Small intestine (tissue), 7 donors: Measurements from ENCODE around the gene FCGR3A. TPM values are rescaled to one million over a fixed set of nuclear protein-coding genes. Genes with fewer than 3 reads are reported as not detected.
"Not testable (repeated sequence)": the region's sequence is repeated elsewhere in the genome, so short reads cannot be mapped to it uniquely, and the experiment has no call there.

Experiments
- DNase-seq, 2 donors: peaks; one replicate each; pipeline versions ENCODE4 v3.0.0 to v3.0.0-alpha.2; 2013
- FAIRE-seq: peaks from 2 replicates; lab custom pipeline; 2012; peaks lifted over from hg19 to GRCh38; lab: Jason Lieb, UNC
- H3K27ac ChIP-seq, 3 donors: one replicate each; pipeline ENCODE4 v1.5.1; 2013; ENCODE audit warnings: low read length in 2 of 3, mild to moderate bottlenecking in 2 of 3, control low read depth in 1 of 3, inconsistent platforms in 1 of 3, low read depth in 1 of 3, moderate library complexity in 1 of 3
- H3K27me3 ChIP-seq, 3 donors: one replicate each; pipeline ENCODE4 v1.6.1; 2013; ENCODE audit warnings: low read length in 3 of 3, inconsistent platforms in 1 of 3; ENCODE audit not compliant: control insufficient read depth in 3 of 3, insufficient read depth in 3 of 3
- H3K36me3 ChIP-seq, 3 donors: one replicate each; pipeline ENCODE4 v1.6.1; 2013; ENCODE audit warnings: low read length in 3 of 3, inconsistent platforms in 1 of 3, low read depth in 1 of 3, mild to moderate bottlenecking in 1 of 3, moderate library complexity in 1 of 3; ENCODE audit not compliant: control insufficient read depth in 3 of 3, insufficient read depth in 2 of 3
- H3K4me1 ChIP-seq, 3 donors: one replicate each; pipeline ENCODE4 v1.6.1; 2013; ENCODE audit warnings: low read length in 2 of 3, inconsistent platforms in 1 of 3, low read depth in 1 of 3, mild to moderate bottlenecking in 1 of 3, moderate library complexity in 1 of 3; ENCODE audit not compliant: control insufficient read depth in 3 of 3, insufficient read depth in 2 of 3
- H3K4me3 ChIP-seq, 3 donors: one replicate each; pipeline ENCODE4 v1.5.1; 2013; ENCODE audit warnings: low read length in 3 of 3, control low read depth in 1 of 3, inconsistent platforms in 1 of 3, low read depth in 1 of 3, mild to moderate bottlenecking in 1 of 3, moderate library complexity in 1 of 3
- H3K9me3 ChIP-seq, 2 donors: one replicate each; pipeline ENCODE4 v1.6.1; 2013; ENCODE audit warnings: low read depth in 1 of 2, low read length in 1 of 2; ENCODE audit not compliant: control insufficient read depth in 2 of 2, insufficient read depth in 1 of 2
- WGBS, 3 donors: extraction: QIAGEN DNeasy Blood & Tissue Kit; methylation state at CpG; one replicate each; pipeline ENCODE4 v1.1.7; 2013; 5-methylcytosine and 5-hydroxymethylcytosine counted together
- polyA plus RNA-seq, 4 donors: library from polyadenylated mRNA; stranded (reverse) in 3 of 4; unstranded in 1 of 4; fragments of 200-250 nt in 3 of 4; fragments of 120-200 nt in 1 of 4; gene quantifications; one replicate each; pipeline versions ENCODE4 v1.2.1 to v1.2.3, GENCODE V29; 2013
- donor health status: healthy with polysubstance abuse.
- donor health status: control.
- donor health status: control.
- donor health status: Bipolar disorder and iron deficiency.
- donor health status: healthy.

Gene FCGR3A
- polyA plus RNA-seq, 4 donors: 1.3 to 19.5 (median 2.4) TPM

DNA sequence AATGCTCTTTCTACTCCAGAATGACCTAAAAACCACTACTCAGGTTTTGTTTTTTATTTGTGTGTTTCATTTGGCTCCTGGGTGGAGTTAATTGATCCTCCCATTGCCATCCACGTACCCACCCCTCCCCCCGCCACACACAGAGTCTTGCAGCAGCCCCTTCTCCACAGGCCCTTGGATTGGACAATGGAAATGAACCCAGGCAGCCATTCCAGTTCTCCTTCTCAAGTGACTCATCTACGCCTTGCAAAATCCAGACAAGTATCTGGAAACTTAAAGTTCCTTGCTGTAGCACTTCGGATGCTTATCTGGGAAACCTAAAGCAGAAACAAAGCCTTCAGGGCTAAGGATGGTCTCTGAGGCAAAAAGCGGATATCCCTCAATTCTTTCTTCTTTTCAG is 1.3 kb upstream of the FCGR3A start:
- not testable (repeated sequence) for FAIRE-seq, H3K36me3 ChIP-seq, H3K4me1 ChIP-seq, H3K4me3 ChIP-seq, H3K9me3 ChIP-seq, DNase-seq, H3K27ac ChIP-seq
- WGBS, 3 donors: 77 to 90% (median 83%) methylated on average over 5 of the region's 5 CpGs
- H3K27me3 ChIP-seq: peaks cover 0 to 11% (median 0%) of the 10 kb centered on the region in 3 donors

DNA sequence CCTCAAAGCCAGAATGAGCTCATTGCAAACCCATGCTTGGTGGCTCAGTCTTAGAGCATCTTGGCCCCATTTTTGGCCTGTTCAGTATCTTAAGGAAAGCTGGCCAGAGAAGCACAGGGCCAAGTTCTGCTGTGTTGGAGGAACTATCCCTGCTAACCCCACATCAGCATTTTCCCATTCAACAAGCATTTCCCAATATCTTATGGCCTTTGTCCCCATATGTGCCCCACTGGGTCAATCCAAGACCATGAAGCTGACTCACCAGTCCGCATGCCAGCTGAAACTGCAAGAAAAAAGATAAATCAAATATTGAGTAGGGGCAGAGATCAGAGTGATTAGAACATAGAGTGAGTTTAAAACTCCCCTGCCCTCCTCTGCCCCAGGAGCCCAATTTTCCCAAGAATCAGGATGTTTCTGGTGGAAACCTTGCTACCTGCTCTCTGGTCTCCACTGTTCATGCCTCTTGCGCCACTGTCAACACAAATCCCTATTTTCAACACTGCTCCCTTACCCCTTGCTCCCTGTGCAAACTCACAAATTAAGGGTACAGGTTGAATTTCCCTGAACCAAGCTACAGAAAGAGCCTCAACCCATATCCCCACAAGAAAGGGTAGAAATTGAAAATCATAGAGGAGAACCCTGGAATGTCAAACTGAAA is 740 bp downstream of the FCGR3A start:
- H3K9me3 ChIP-seq, H3K4me3 ChIP-seq, FAIRE-seq, H3K4me1 ChIP-seq, H3K27ac ChIP-seq, DNase-seq, H3K36me3 ChIP-seq, H3K27me3 ChIP-seq: not testable (repeated sequence)
- WGBS, 3 donors: 26 to 74% (median 69%) methylated on average over 1 of the region's 2 CpGs

DNA sequence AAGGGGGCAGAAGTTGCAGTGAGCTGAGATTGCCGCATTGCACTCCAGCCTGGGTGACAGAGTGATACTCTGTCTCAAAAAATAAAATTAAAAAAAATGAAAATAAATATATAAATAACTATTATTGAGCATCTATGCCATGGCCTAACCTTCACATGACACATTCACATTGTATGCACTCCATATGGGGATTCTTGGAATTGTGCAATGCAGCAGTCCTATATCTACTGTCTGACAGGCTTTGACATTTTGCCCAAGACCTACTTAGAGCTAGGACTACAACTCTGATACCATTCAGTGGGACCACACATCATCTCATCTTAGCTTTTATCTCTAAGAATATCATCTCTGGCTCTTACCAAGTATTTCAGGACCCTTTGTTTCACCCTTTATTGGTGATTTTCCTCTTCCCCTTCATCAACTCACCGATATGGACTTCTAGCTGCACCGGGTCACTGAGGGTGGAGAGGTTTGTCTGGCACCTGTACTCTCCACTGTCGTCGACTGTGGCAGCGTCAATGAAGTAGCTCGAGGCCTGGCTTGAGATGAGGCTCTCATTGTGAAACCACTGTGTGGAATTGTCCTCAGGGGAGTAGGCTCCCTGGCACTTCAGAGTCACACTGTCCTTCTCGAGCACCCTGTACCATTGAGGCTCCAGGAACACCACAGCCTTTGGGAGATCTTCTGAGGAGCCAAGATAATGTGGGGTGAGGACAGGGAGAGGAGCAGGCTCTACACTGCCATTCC is 1.4 kb downstream of the FCGR3A start:
- not testable (repeated sequence) for FAIRE-seq, H3K27ac ChIP-seq, DNase-seq, H3K36me3 ChIP-seq, H3K27me3 ChIP-seq, H3K9me3 ChIP-seq, H3K4me3 ChIP-seq, H3K4me1 ChIP-seq
- 86 to 90% (median 88%) methylated on average over 7 to 8 of the region's 8 CpGs for WGBS, 3 donors

DNA sequence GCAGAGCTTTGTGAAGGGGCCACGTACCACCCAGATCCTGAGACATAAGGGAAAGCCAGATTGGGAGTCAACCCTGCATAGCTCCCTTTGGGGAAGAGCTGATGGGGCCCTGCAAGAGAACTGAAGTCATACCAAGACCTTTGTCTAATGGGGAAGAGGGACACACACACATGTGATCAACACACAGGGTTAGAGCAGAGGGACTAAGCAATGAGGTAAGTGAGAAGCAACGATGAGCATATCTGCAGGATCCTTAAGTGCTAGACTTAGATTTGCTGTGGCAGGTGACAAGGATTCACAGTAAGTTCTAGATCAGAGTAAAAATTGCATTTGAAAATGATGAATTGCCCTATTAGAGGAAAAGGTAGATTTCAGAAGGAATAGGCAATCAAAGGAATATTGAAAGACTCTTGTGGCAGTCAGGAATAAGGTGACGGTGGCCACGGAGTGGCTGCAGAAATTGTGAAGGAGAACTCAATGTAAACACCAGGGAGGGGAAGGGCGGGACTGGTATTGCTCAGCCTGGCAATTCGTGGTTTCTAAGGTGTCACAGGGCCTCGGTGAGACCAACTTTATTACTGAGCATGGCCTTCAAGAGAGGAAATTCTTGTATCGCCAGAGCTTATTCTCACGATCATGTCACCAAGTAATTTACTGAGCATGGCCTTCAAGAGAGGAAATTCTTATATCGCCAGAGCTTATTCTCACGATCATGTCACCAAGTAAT is 4.5 kb downstream of the FCGR3A start:
- not testable (repeated sequence) for H3K4me1 ChIP-seq, FAIRE-seq, H3K27ac ChIP-seq, H3K9me3 ChIP-seq, H3K36me3 ChIP-seq, DNase-seq, H3K4me3 ChIP-seq
- peaks cover 0 to 16% (median 0%) of the 10 kb centered on the region in 3 donors for H3K27me3 ChIP-seq
- WGBS, 3 donors: 48 to 56% (median 49%) methylated on average over 10 of the region's 11 CpGs

GRCh38 chr1:161543125-161543524 is 6.5 kb downstream of the FCGR3A start:
- H3K4me1 ChIP-seq, H3K9me3 ChIP-seq, FAIRE-seq, H3K4me3 ChIP-seq, DNase-seq, H3K36me3 ChIP-seq, H3K27ac ChIP-seq: not testable (repeated sequence)
- H3K27me3 ChIP-seq: peaks cover 0 to 21% (median 0%) of the 10 kb centered on the region in 3 donors
- 57 to 81% (median 76%) methylated on average over 1 of the region's 1 CpG for WGBS, 3 donors

GRCh38 chr1:161542091-161542559 is 7.5 kb downstream of the FCGR3A start:
- H3K9me3 ChIP-seq, H3K4me3 ChIP-seq, H3K27ac ChIP-seq, H3K4me1 ChIP-seq, FAIRE-seq, H3K36me3 ChIP-seq: not testable (repeated sequence)
- peak in 1 of 2 donors; percentile 70 for DNase-seq
- 57 to 63% (median 60%) methylated on average over 5 of the region's 5 CpGs for WGBS, 3 donors
- peaks cover 0 to 21% (median 0%) of the 10 kb centered on the region in 3 donors for H3K27me3 ChIP-seq

GRCh38 chr1:161540570-161540960 is 9.1 kb downstream of the FCGR3A start:
- not testable (repeated sequence) for H3K9me3 ChIP-seq, H3K36me3 ChIP-seq, H3K4me1 ChIP-seq, FAIRE-seq, DNase-seq
- WGBS, 3 donors: 42 to 65% (median 51%) methylated on average over 10 of the region's 10 CpGs
- H3K27ac ChIP-seq: peak overlapping the region in 2 of 3 donors; percentile 64
- H3K4me3 ChIP-seq: peak overlapping the region in 1 of 3 donors; percentile 22
- peaks cover 0 to 21% (median 0%) of the 10 kb centered on the region in 3 donors for H3K27me3 ChIP-seq
